HL-60/S4 treated with retinoic acid at 250 ng/mL for 4 days and 3 days (cell line): ENCODE measurements around the gene TACC2.

ENCODE experiments used
- in situ Hi-C: fragments of 300-500 bp; cut with MboI; formaldehyde crosslinking; loops from 2 replicates; pipeline ENCODE4 v1.7.0; 2022; ENCODE audit warnings: low sequenced_read_pairs

TACC2 gene

GRCh38 chr10:122210481-122211265 lies 221.7 kb downstream of the TACC2 start:
- in situ Hi-C loops, result no loop called here

- in situ Hi-C loops, result no loop called here
Measured at GRCh38 chr10:122213364-122213763, 224.4 kb downstream of the TACC2 start.

GRCh38 chr10:122213766-122214165 lies 224.8 kb downstream of the TACC2 start:
- in situ Hi-C loops, result no loop called here

- in situ Hi-C loops, result no loop called here
Measured at GRCh38 chr10:122216047-122216446, 227.1 kb downstream of the TACC2 start.

GRCh38 chr10:122219340-122219739 lies 230.4 kb downstream of the TACC2 start:
- in situ Hi-C loops, result no loop called here

GRCh38 chr10:122220736-122221135 lies 231.8 kb downstream of the TACC2 start:
- in situ Hi-C loops, result no loop called here

- in situ Hi-C loops, result no loop called here
Measured at GRCh38 chr10:122221958-122222357, 233.0 kb downstream of the TACC2 start.

GRCh38 chr10:122222638-122223037 lies 233.7 kb downstream of the TACC2 start:
- in situ Hi-C loops, result no loop called here

- in situ Hi-C loops, result no loop called here
Measured at GRCh38 chr10:122224159-122224558, 235.2 kb downstream of the TACC2 start.

GRCh38 chr10:122225330-122225729 lies 236.4 kb downstream of the TACC2 start:
- in situ Hi-C loops, result no loop called here

- in situ Hi-C loops, result no loop called here
Measured at GRCh38 chr10:122227754-122228153, 238.8 kb downstream of the TACC2 start.

- in situ Hi-C loops, result no loop called here
Measured at GRCh38 chr10:122229666-122230065, 240.7 kb downstream of the TACC2 start.

- in situ Hi-C loops, result no loop called here
Measured at GRCh38 chr10:122230222-122230621, 241.3 kb downstream of the TACC2 start.

GRCh38 chr10:122232769-122233168 lies 243.8 kb downstream of the TACC2 start:
- in situ Hi-C loops, result no loop called here

- in situ Hi-C loops, result no loop called here
Measured at GRCh38 chr10:122233857-122234348, 244.9 kb downstream of the TACC2 start.

- in situ Hi-C loops, result no loop called here
Measured at GRCh38 chr10:122234416-122234815, 245.5 kb downstream of the TACC2 start.

GRCh38 chr10:122236690-122237306 lies 247.8 kb downstream of the TACC2 start:
- in situ Hi-C loops, result no loop called here

- in situ Hi-C loops, result no loop called here
Measured at GRCh38 chr10:122237331-122237990, 248.5 kb downstream of the TACC2 start.

GRCh38 chr10:122239578-122240257 lies 250.8 kb downstream of the TACC2 start:
- in situ Hi-C loops, result no loop called here

GRCh38 chr10:122240401-122240800 lies 251.4 kb downstream of the TACC2 start:
- in situ Hi-C loops, result no loop called here

GRCh38 chr10:122241836-122242235 lies 252.9 kb downstream of the TACC2 start:
- in situ Hi-C loops, result no loop called here
